MM.1S (cell line): Measurements from ENCODE around the gene NOS3.

Experiments used
- CTCF ChIP-seq: fragments of 300-600 bp; sonication (generic); IDR thresholded peaks from 2 replicates; pipeline ENCODE4 v1.5.1; 2016; ENCODE audit warnings: antibody characterized with exemption, low read length, mixed read lengths
- EZH2 ChIP-seq: fragments of 300-600 bp; sonication (generic); optimal IDR thresholded peaks from 2 replicates; pipeline ENCODE3; 2017; ENCODE audit warnings: low read depth, mild to moderate bottlenecking, antibody characterized with exemption, low read length, mixed read lengths
- EZH2phosphoT487 ChIP-seq: fragments of 300-600 bp; sonication (generic); IDR thresholded peaks from 2 replicates; pipeline ENCODE4 v1.6.1; 2018; ENCODE audit warnings: antibody characterized with exemption, low read length

- TF ChIP-seq CTCF (no peak), EZH2 (no peak), EZH2phosphoT487 (no peak)
Measured at GRCh38 chr7:150998341-150998740, 7.5 kb downstream of the NOS3 start.
